H9 (cell line): Measurements from ENCODE around the gene ZYG11A. TPM values are rescaled to one million over a fixed set of nuclear protein-coding genes. Genes with fewer than 3 reads are reported as not detected.

Source experiments
- DNase-seq: peaks from one replicate; pipeline ENCODE4 v3.0.0-alpha.2; 2017
- H2AFZ ChIP-seq: one replicate; pipeline ENCODE4 v1.6.1; 2013; ENCODE audit warnings: mild to moderate bottlenecking, low read length, control low read depth, moderate library complexity
- H2AK5ac ChIP-seq: 2 replicates; pipeline ENCODE4 v1.6.1; 2013; ENCODE audit warnings: low read length, control low read depth, mixed read lengths; ENCODE audit not compliant: insufficient read length
- H2BK120ac ChIP-seq: one replicate; pipeline ENCODE4 v1.6.1; 2013; ENCODE audit warnings: low read depth, mild to moderate bottlenecking, low read length, control low read depth, inconsistent platforms; ENCODE audit not compliant: poor library complexity, severe bottlenecking
- H2BK12ac ChIP-seq: 2 replicates; pipeline ENCODE4 v1.6.1; 2013; ENCODE audit warnings: low read length, control low read depth, mixed read lengths, low read depth; ENCODE audit not compliant: insufficient read length
- H2BK15ac ChIP-seq: 2 replicates; pipeline ENCODE4 v1.6.1; 2013; ENCODE audit warnings: low read depth, low read length, control low read depth
- H2BK20ac ChIP-seq: one replicate; pipeline ENCODE4 v1.6.1; 2013; ENCODE audit warnings: low read depth, mild to moderate bottlenecking, low read length, control low read depth, inconsistent platforms; ENCODE audit not compliant: poor library complexity, severe bottlenecking
- H2BK5ac ChIP-seq: 2 replicates; pipeline ENCODE4 v1.6.1; 2013; ENCODE audit warnings: low read length, control low read depth, mixed read lengths; ENCODE audit not compliant: insufficient read length
- H3K14ac ChIP-seq: 2 replicates; pipeline ENCODE4 v1.6.1; 2013; ENCODE audit warnings: low read length, control low read depth; ENCODE audit not compliant: insufficient read depth
- H3K18ac ChIP-seq: 2 replicates; pipeline ENCODE4 v1.6.1; 2013; ENCODE audit warnings: low read depth, mild to moderate bottlenecking, mixed read lengths, low read length, control low read depth; ENCODE audit not compliant: insufficient read length
- H3K23ac ChIP-seq: 2 replicates; pipeline ENCODE4 v1.6.1; 2013; ENCODE audit warnings: low read length, control low read depth, mixed read lengths, low read depth; ENCODE audit not compliant: insufficient read length
- H3K23me2 ChIP-seq: 2 replicates; pipeline ENCODE4 v1.6.1; 2013; ENCODE audit warnings: low read depth, mild to moderate bottlenecking, mixed read lengths, low read length, control low read depth; ENCODE audit not compliant: insufficient read length, poor library complexity, severe bottlenecking
- H3K27ac ChIP-seq: 2 replicates; pipeline ENCODE4 v1.5.1; 2013; ENCODE audit warnings: low read length, control low read depth, mixed read lengths, low read depth; ENCODE audit not compliant: insufficient read length
- H3K27me3 ChIP-seq: 2 replicates; pipeline ENCODE4 v1.6.1; 2013; ENCODE audit warnings: low read length, control low read depth, inconsistent platforms; ENCODE audit not compliant: insufficient read depth
- H3K4ac ChIP-seq: 2 replicates; pipeline ENCODE4 v1.6.1; 2013; ENCODE audit warnings: low read depth, mild to moderate bottlenecking, control low read depth, inconsistent platforms, low read length, moderate library complexity
- H3K4me1 ChIP-seq: 2 replicates; pipeline ENCODE4 v1.6.1; 2013; ENCODE audit warnings: low read length, control low read depth, inconsistent platforms; ENCODE audit not compliant: insufficient read depth
- H3K4me2 ChIP-seq: 2 replicates; pipeline ENCODE4 v1.6.1; 2013; ENCODE audit warnings: low read length, control low read depth, mixed read lengths; ENCODE audit not compliant: insufficient read length, insufficient read depth
- H3K56ac ChIP-seq: 2 replicates; pipeline ENCODE4 v1.6.1; 2013; ENCODE audit warnings: low read depth, mild to moderate bottlenecking, mixed read lengths, low read length, control low read depth; ENCODE audit not compliant: insufficient read length
- H3K79me1 ChIP-seq: 2 replicates; pipeline ENCODE4 v1.6.1; 2013; ENCODE audit warnings: low read depth, mild to moderate bottlenecking, moderate library complexity, low read length, control low read depth, inconsistent platforms; ENCODE audit not compliant: insufficient read depth, poor library complexity, severe bottlenecking
- H3K79me2 ChIP-seq: 2 replicates; pipeline ENCODE4 v1.6.1; 2013; ENCODE audit warnings: low read length, control low read depth, inconsistent platforms; ENCODE audit not compliant: insufficient read depth
- H3K9ac ChIP-seq: 2 replicates; pipeline ENCODE4 v1.6.1; 2013; ENCODE audit warnings: low read length, control low read depth, mixed read lengths; ENCODE audit not compliant: insufficient read length; ENCODE audit errors: extremely low read depth
- H3K9me3 ChIP-seq: one replicate; pipeline ENCODE4 v1.6.1; 2013; ENCODE audit warnings: low read depth, low read length, inconsistent platforms; ENCODE audit not compliant: control insufficient read depth
- H3T11ph ChIP-seq: one replicate; pipeline ENCODE4 v1.6.1; 2013; ENCODE audit warnings: mild to moderate bottlenecking, low read length, control low read depth, inconsistent platforms
- H4K20me1 ChIP-seq: one replicate; pipeline ENCODE4 v1.6.1; 2013; ENCODE audit not compliant: control insufficient read depth, insufficient read length, insufficient read depth
- H4K5ac ChIP-seq: 2 replicates; pipeline ENCODE4 v1.6.1; 2013; ENCODE audit warnings: low read depth, mild to moderate bottlenecking, mixed read lengths, low read length, control low read depth; ENCODE audit not compliant: insufficient read length
- H4K8ac ChIP-seq: replicated peaks from 2 replicates; pipeline ENCODE4 v1.6.1; 2013; ENCODE audit warnings: low read length, control low read depth, mixed read lengths, low read depth; ENCODE audit not compliant: insufficient read length
- H4K91ac ChIP-seq: 2 replicates; pipeline ENCODE4 v1.6.1; 2013; ENCODE audit warnings: low read depth, mild to moderate bottlenecking, moderate library complexity, mixed read lengths, low read length, control low read depth; ENCODE audit not compliant: insufficient read length
- H3K27ac Mint-ChIP-seq, 3 experiments: 2 replicates in 2 of 3; 3 replicates in 1 of 3; pipeline ENCODE4 v1.8.0; 2020 to 2021; ENCODE audit warnings: mixed read lengths in 3 of 3, mild to moderate bottlenecking in 1 of 3, moderate library complexity in 1 of 3
- H3K27me3 Mint-ChIP-seq: 2 replicates; pipeline ENCODE4 v1.8.0; 2021; ENCODE audit warnings: low read depth, mild to moderate bottlenecking, moderate library complexity, mixed read lengths
- H3K36me3 Mint-ChIP-seq, 3 experiments: 2 replicates in 2 of 3; 3 replicates in 1 of 3; pipeline ENCODE4 v1.8.0; 2020 to 2021; ENCODE audit warnings: low read depth in 3 of 3, mixed read lengths in 3 of 3; ENCODE audit not compliant: insufficient read depth in 1 of 3
- H3K4me1 Mint-ChIP-seq, 2 experiments: 2 replicates each; pipeline ENCODE4 v1.8.0; 2020; ENCODE audit warnings: mixed read lengths in 2 of 2
- H3K4me3 Mint-ChIP-seq, 2 experiments: 2 replicates in 1 of 2; 3 replicates in 1 of 2; pipeline ENCODE4 v1.8.0; 2020 to 2021; ENCODE audit warnings: mild to moderate bottlenecking in 2 of 2, mixed read lengths in 2 of 2, moderate library complexity in 1 of 2
- H3K9me3 Mint-ChIP-seq, 2 experiments: 2 replicates in 1 of 2; 3 replicates in 1 of 2; pipeline ENCODE4 v1.8.0; 2020; ENCODE audit warnings: mild to moderate bottlenecking in 2 of 2, mixed read lengths in 2 of 2, moderate library complexity in 1 of 2
- CTCF ChIP-seq: fragments of 200-600 bp; sonication (generic); conservative IDR thresholded peaks from 3 replicates; pipeline ENCODE4 v1.8.0; 2021; ENCODE audit warnings: antibody characterized with exemption, mild to moderate bottlenecking
- WGBS: extraction: QIAGEN DNeasy Blood & Tissue Kit; methylation state at CpG from one replicate; pipeline ENCODE4 v1.1.7; 2013; ENCODE audit warnings: missing lambda C conversion rate, low lambda C conversion rate, mixed read lengths; ENCODE audit not compliant: insufficient read length; ENCODE audit errors: extremely low coverage; 5-methylcytosine and 5-hydroxymethylcytosine counted together
- total RNA-seq: library from RNA; stranded (reverse); gene quantifications from 2 replicates; pipeline ENCODE4 v1.2.1, GENCODE V29; 2021

ZYG11A gene
- total RNA-seq, 1 experiment from 2014 or later: 2.1 TPM

GRCh38 chr1:52834798-52835197 lies 7.8 kb upstream of the ZYG11A start:
- Histone ChIP-seq H3K27me3 (no peaks in the 10 kb centered on the region), H3K23me2 (no peaks in the 10 kb centered on the region), H2BK5ac (no peak overlapping the region), H3T11ph (no peak overlapping the region), H3K9ac (no peak overlapping the region), H4K91ac (no peak overlapping the region), H3K27ac (no peak overlapping the region), H2BK12ac (no peak overlapping the region), H3K4me2 (no peak overlapping the region), H3K23ac (no peak overlapping the region), H2AK5ac (no peak overlapping the region), H3K4me1 (no peaks in the 10 kb centered on the region), H3K9me3 (no peaks in the 10 kb centered on the region), H3K14ac (no peak overlapping the region), H2BK15ac (no peak overlapping the region), H2AFZ (no peak overlapping the region), H3K79me2 (no peaks in the 10 kb centered on the region), H2BK20ac (peak overlapping the region; percentile 27), H3K4ac (no peak overlapping the region), H3K18ac (no peak overlapping the region), H2BK120ac (no peak overlapping the region), H3K79me1 (no peaks in the 10 kb centered on the region), H4K20me1 (no peaks in the 10 kb centered on the region), H4K8ac (no peak overlapping the region), H3K56ac (no peak overlapping the region), H4K5ac (no peak overlapping the region)
- no peak for DNase-seq
- no peaks in the 10 kb centered on the region; the same call in 1 of the 2 replicates for H3K27me3 Mint-ChIP-seq
- TF ChIP-seq CTCF: no peak
- no peaks in the 10 kb centered on the region for H3K9me3 Mint-ChIP-seq
- peaks cover 24 to 35% of the 10 kb centered on the region in 2 experiments for H3K4me1 Mint-ChIP-seq
- H3K36me3 Mint-ChIP-seq: no peaks in the 10 kb centered on the region
- H3K27ac Mint-ChIP-seq: peak overlapping the region; percentile 16 to 42 (median 25); a peak in 2 of 7 replicates
- no peak overlapping the region for H3K4me3 Mint-ChIP-seq
- no CpG with 5 or more reads among the region's 3 CpGs for WGBS
